HG03442 (cell line): Measurements from ENCODE around the gene CHMP2B.

Source experiments
- ATAC-seq: cut with Tn5 transposase; IDR thresholded peaks from one replicate; pipeline ENCODE4 v1.9.1; 2021; ENCODE audit warnings: mild to moderate bottlenecking, moderate library complexity; ENCODE audit not compliant: unreplicated experiment

CHMP2B gene

GRCh38 chr3:87227104-87227834, at the start of gene CHMP2B:
CHMP2B (plus strand) TSS chr3:87227309; CDS start chr3:87227523, 214 bp downstream.
- peak; percentile 93 for ATAC-seq

GRCh38 chr3:87179642-87180041, 47.5 kb upstream of the CHMP2B start:
- no peak for ATAC-seq

GRCh38 chr3:87181551-87181950, 45.6 kb upstream of the CHMP2B start:
- ATAC-seq: no peak

GRCh38 chr3:87182023-87182422, 45.1 kb upstream of the CHMP2B start:
- no peak for ATAC-seq

- no peak for ATAC-seq
Measured at GRCh38 chr3:87186608-87187159, 40.4 kb upstream of the CHMP2B start.

GRCh38 chr3:87191175-87191574, 35.9 kb upstream of the CHMP2B start:
- ATAC-seq: no peak

GRCh38 chr3:87191641-87192040, 35.5 kb upstream of the CHMP2B start:
- ATAC-seq: no peak

GRCh38 chr3:87196879-87197278, 30.2 kb upstream of the CHMP2B start:
- no peak for ATAC-seq

GRCh38 chr3:87197531-87197930, 29.6 kb upstream of the CHMP2B start:
- ATAC-seq: no peak

GRCh38 chr3:87198774-87199173, 28.3 kb upstream of the CHMP2B start:
- no peak for ATAC-seq

- no peak for ATAC-seq
Measured at GRCh38 chr3:87199628-87200027, 27.5 kb upstream of the CHMP2B start.

GRCh38 chr3:87200060-87200647, 27.0 kb upstream of the CHMP2B start:
- ATAC-seq: no peak

- ATAC-seq: no peak
Measured at GRCh38 chr3:87201727-87202126, 25.4 kb upstream of the CHMP2B start.

- ATAC-seq: no peak
Measured at GRCh38 chr3:87203809-87204208, 23.3 kb upstream of the CHMP2B start.

- ATAC-seq: no peak
Measured at GRCh38 chr3:87206070-87206469, 21.0 kb upstream of the CHMP2B start.

- no peak for ATAC-seq
Measured at GRCh38 chr3:87206635-87207034, 20.5 kb upstream of the CHMP2B start.

GRCh38 chr3:87207460-87207859, 19.6 kb upstream of the CHMP2B start:
- ATAC-seq: no peak

GRCh38 chr3:87209111-87209510, 18.0 kb upstream of the CHMP2B start:
- no peak for ATAC-seq

- ATAC-seq: no peak
Measured at GRCh38 chr3:87218560-87218959, 8.5 kb upstream of the CHMP2B start.

GRCh38 chr3:87219611-87220010, 7.5 kb upstream of the CHMP2B start:
- no peak for ATAC-seq

- no peak for ATAC-seq
Measured at GRCh38 chr3:87225659-87226058, 1.4 kb upstream of the CHMP2B start.

GRCh38 chr3:87227835-87228144, 681 bp downstream of the CHMP2B start:
- ATAC-seq: no peak

GRCh38 chr3:87228316-87228715, 1.2 kb downstream of the CHMP2B start:
- no peak for ATAC-seq
